Erythroblast (primary cell): ENCODE data around the gene ZNF469.

Experiments
- GATA1 ChIP-seq: IDR thresholded peaks from 2 replicates; pipeline ENCODE4 v1.6.1; 2011; ENCODE audit warnings: low read depth, mild to moderate bottlenecking, control low read depth, low read length, moderate library complexity
- POLR2A ChIP-seq: IDR thresholded peaks from 2 replicates; pipeline ENCODE4 v1.6.1; 2011; ENCODE audit warnings: mild to moderate bottlenecking, low read length

DNA sequence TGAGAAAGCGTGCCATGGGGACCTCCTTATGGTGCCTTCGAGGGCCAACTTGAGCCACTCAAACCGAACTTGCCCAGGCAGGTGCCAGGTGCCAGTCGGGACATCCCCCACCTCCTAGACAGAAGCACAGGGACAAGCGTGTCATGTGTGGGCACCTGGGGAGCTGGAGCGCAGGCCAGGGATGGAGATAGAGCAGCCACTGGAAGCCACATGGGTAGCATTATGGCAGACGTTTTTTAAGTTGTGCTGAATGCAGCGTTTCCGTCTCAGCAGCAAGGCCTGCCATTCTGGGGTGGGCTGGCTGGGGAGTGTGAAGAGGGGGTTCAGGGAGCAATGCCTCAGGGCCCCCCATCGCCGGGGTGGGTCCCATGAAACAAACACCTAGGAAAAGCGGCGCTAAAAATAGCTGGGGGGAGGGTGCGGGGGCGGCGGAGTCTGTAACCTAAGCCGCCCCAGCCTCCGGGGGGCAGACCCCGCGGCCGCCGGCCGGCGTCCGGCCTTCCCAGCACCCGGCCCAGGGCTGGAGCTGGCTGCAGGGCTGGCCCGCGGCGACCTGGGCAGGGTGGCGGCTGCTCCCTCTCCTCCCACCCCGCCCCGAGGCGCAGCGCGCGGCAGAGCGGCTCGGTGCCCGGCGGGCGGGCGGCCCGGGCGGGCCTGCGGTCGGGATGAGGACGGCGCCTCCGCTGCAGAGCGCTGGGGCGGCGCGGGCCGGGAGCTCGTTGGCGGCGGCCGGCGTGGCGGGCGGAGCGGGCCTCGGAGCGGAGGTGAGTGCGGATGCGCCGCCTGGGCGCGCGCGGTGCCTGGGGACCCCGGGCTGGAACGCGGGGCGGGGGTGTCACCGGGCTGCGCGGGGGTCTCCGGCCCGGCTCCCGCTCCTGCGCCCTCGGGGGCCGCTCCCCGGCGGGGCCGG, at the start of gene ZNF469:
- TF ChIP-seq POLR2A (no peak), GATA1 (no peak)
